SK-N-SH (cell line): ENCODE measurements around the gene RRBP1. TPM values are rescaled to one million over a fixed set of nuclear protein-coding genes. Genes with fewer than 3 reads are reported as not detected.

Experiments used
- CTCF ChIA-PET: fragments of 300-600, 350-600 bp; formaldehyde crosslinking; extraction: SDS; loops from one replicate; lab custom pipeline; 2021; lab: Yijun Ruan, JAX
- POLR2A ChIA-PET: fragments of 350-600 bp; sonication (Branson Sonifier 250); formaldehyde crosslinking; extraction: SDS; loops from one replicate; lab custom pipeline; 2020; ENCODE audit warnings: antibody characterized with exemption, inconsistent platforms; lab: Yijun Ruan, JAX
- DNase-seq: peaks from one replicate; pipeline ENCODE4 v3.0.0; 2012
- H2AFZ ChIP-seq: fragments of 200-600 bp; sonication (generic); 2 replicates; pipeline ENCODE4 v1.8.1; 2016; ENCODE audit warnings: antibody characterized with exemption, mild to moderate bottlenecking, low read depth
- H3F3A ChIP-seq: fragments of 200-600 bp; sonication (generic); replicated peaks from 2 replicates; pipeline ENCODE3; 2016; ENCODE audit warnings: antibody characterized with exemption, mild to moderate bottlenecking; ENCODE audit not compliant: insufficient read depth
- H3K27ac ChIP-seq, 2 experiments: fragments of 200-500 bp in 1 of 2; fragments of 200-600 bp in 1 of 2; sonication (Bioruptor generic) in 1 of 2; sonication (generic), shearing (Covaris generic) in 1 of 2; 2 replicates each; pipeline versions ENCODE4 v1.5.1 to v1.6.1; 2014 to 2016; ENCODE audit warnings: low read depth in 2 of 2, inconsistent platforms in 1 of 2, low read length in 1 of 2, mild to moderate bottlenecking in 1 of 2, mixed read lengths in 1 of 2
- H3K27me3 ChIP-seq: fragments of 200-600 bp; sonication (generic), shearing (Covaris generic); 2 replicates; pipeline ENCODE4 v1.6.1; 2016; ENCODE audit warnings: mixed run types; ENCODE audit not compliant: insufficient read depth
- H3K36me3 ChIP-seq, 2 experiments: fragments of 200-500 bp in 1 of 2; fragments of 200-600 bp in 1 of 2; sonication (Bioruptor generic) in 1 of 2; sonication (generic) in 1 of 2; replicated peaks in 1 of 2; 2 replicates each; pipeline versions ENCODE3 to v1.5.1; 2014 to 2016; ENCODE audit warnings: low read length in 1 of 2, mild to moderate bottlenecking in 1 of 2; ENCODE audit not compliant: insufficient read depth in 2 of 2, control insufficient read depth in 1 of 2
- H3K4me1 ChIP-seq, 2 experiments: fragments of 200-500 bp in 1 of 2; fragments of 200-600 bp in 1 of 2; sonication (Bioruptor generic) in 1 of 2; sonication (generic), shearing (Covaris generic) in 1 of 2; 2 replicates each; pipeline versions ENCODE4 v1.5.1 to v1.6.1; 2014 to 2016; ENCODE audit warnings: low read depth in 1 of 2, low read length in 1 of 2, mixed run types in 1 of 2; ENCODE audit not compliant: insufficient read depth in 2 of 2, control insufficient read depth in 1 of 2
- H3K4me2 ChIP-seq: fragments of 200-600 bp; sonication (generic), shearing (Covaris generic); 2 replicates; pipeline ENCODE4 v1.6.1; 2017; ENCODE audit warnings: mixed run types
- H3K4me3 ChIP-seq, 2 experiments: fragments of 200-500 bp in 1 of 2; fragments of 200-600 bp in 1 of 2; sonication (Bioruptor generic) in 1 of 2; sonication (generic), shearing (Covaris generic) in 1 of 2; 2 replicates each; pipeline versions ENCODE4 v1.5.1 to v1.8.1; 2014 to 2016; ENCODE audit warnings: low read depth in 2 of 2, inconsistent platforms in 1 of 2, low read length in 1 of 2, mild to moderate bottlenecking in 1 of 2, mixed read lengths in 1 of 2, moderate library complexity in 1 of 2
- H3K79me2 ChIP-seq: fragments of 200-600 bp; sonication (generic); 2 replicates; pipeline ENCODE4 v1.8.1; 2017; ENCODE audit warnings: mild to moderate bottlenecking; ENCODE audit not compliant: insufficient read depth
- H3K9ac ChIP-seq: fragments of 200-600 bp; sonication (generic); 2 replicates; pipeline ENCODE4 v1.6.1; 2017; ENCODE audit warnings: mixed run types
- H3K9me2 ChIP-seq: fragments of 200-600 bp; sonication (generic); 2 replicates; pipeline ENCODE4 v1.6.1; 2017; ENCODE audit warnings: mixed run types
- H3K9me3 ChIP-seq: fragments of 200-600 bp; sonication (generic); 2 replicates; pipeline ENCODE4 v1.6.1; 2017; ENCODE audit warnings: mixed run types, mild to moderate bottlenecking, moderate library complexity
- H4K20me1 ChIP-seq: fragments of 200-600 bp; sonication (generic); 2 replicates; pipeline ENCODE4 v1.6.1; 2017; ENCODE audit warnings: mild to moderate bottlenecking, mixed run types; ENCODE audit not compliant: insufficient read depth
- CTCF ChIP-seq: fragments of 200-600 bp; sonication (generic); IDR thresholded peaks from 2 replicates; pipeline ENCODE4 v1.6.1; 2017; ENCODE audit warnings: antibody characterized with exemption, mild to moderate bottlenecking, moderate library complexity
- ELF1 ChIP-seq: IDR thresholded peaks from 2 replicates; pipeline ENCODE4 v1.4.0; 2012
- GABPA ChIP-seq: IDR thresholded peaks from 2 replicates; pipeline ENCODE4 v1.4.0; 2012; ENCODE audit warnings: low read depth, mild to moderate bottlenecking
- JUND ChIP-seq: IDR thresholded peaks from 2 replicates; pipeline ENCODE4 v1.4.0; 2012
- PBX3 ChIP-seq: IDR thresholded peaks from 2 replicates; pipeline ENCODE4; 2012
- REST ChIP-seq: IDR thresholded peaks from 2 replicates; pipeline ENCODE4 v1.6.1; 2012; ENCODE audit warnings: mild to moderate bottlenecking, low read depth, low read length, moderate library complexity
- SIN3A ChIP-seq: IDR thresholded peaks from 2 replicates; pipeline ENCODE4 v1.6.1; 2012; ENCODE audit warnings: low read depth, mild to moderate bottlenecking, low read length, moderate library complexity, borderline replicate concordance
- SMC3 ChIP-seq: IDR thresholded peaks from 2 replicates; pipeline ENCODE4 v1.6.1; 2012; ENCODE audit warnings: low read depth, low read length, improper control_type of control experiment
- TAF1 ChIP-seq: IDR thresholded peaks from 2 replicates; pipeline ENCODE4 v1.6.1; 2012; ENCODE audit warnings: low read depth, mild to moderate bottlenecking, low read length, moderate library complexity, borderline replicate concordance
- WGBS: methylation state at CpG from one replicate; pipeline ENCODE4 v1.1.6; 2017; ENCODE audit warnings: low lambda C conversion rate; 5-methylcytosine and 5-hydroxymethylcytosine counted together
- polyA plus RNA-seq, 3 experiments: library from polyadenylated mRNA; depleted of rRNA; stranded (reverse); fragments of >200 nt; gene quantifications; 2 replicates each; pipeline ENCODE4 v1.2.3, GENCODE V29; 2012

RRBP1 gene
- polyA plus RNA-seq, 1 of the 3 experiments (the other 2 are of a cell fraction) = 50.2 TPM

GRCh38 chr20:17583126-17583525 lies 98.9 kb downstream of the RRBP1 start (continued):
- TF ChIP-seq REST (no peak), CTCF (no peak), GABPA (no peak), SMC3 (no peak)

- Histone ChIP-seq H3K27ac (no peak overlapping the region), H3K4me2 (no peak overlapping the region), H2AFZ (no peak overlapping the region), H3K4me1 (no peaks in the 10 kb centered on the region; a peak in 1 of 4 replicates), H3K79me2 (peaks cover 100% of the 10 kb centered on the region), H3K36me3 (peaks cover 0 to 39% of the 10 kb centered on the region in 2 experiments), H3K9me2 (no peaks in the 10 kb centered on the region), H3K4me3 (no peak overlapping the region), H3K9ac (no peak overlapping the region), H3K9me3 (no peaks in the 10 kb centered on the region), H4K20me1 (peaks cover 97% of the 10 kb centered on the region), H3K27me3 (no peaks in the 10 kb centered on the region), H3F3A (peaks cover 20% of the 10 kb centered on the region)
- no peak for DNase-seq
- ChIA-PET POLR2A (no interaction called here), CTCF (interaction anchor here (1.0 to 1.5 kb wide), 2 partner anchors 10 to 36 kb away, joined by 3 to 5 read pairs; no protein-coding TSS in a partner anchor)
- 95% methylated on average over 2 of the region's 2 CpGs for WGBS
- no peak for TF ChIP-seq ELF1
- TF ChIP-seq SIN3A = no peak
- TF ChIP-seq JUND = no peak
- no peak for TF ChIP-seq TAF1
Measured at GRCh38 chr20:17580895-17581294, 101.1 kb downstream of the RRBP1 start.

- Histone ChIP-seq H3F3A (peaks cover 20% of the 10 kb centered on the region), H3K27me3 (no peaks in the 10 kb centered on the region), H3K27ac (no peak overlapping the region), H3K4me2 (no peak overlapping the region), H3K9me3 (no peaks in the 10 kb centered on the region), H3K4me1 (no peaks in the 10 kb centered on the region; a peak in 1 of 4 replicates), H3K9ac (no peak overlapping the region), H3K36me3 (peaks cover 0 to 39% of the 10 kb centered on the region in 2 experiments), H3K79me2 (peaks cover 100% of the 10 kb centered on the region), H4K20me1 (peaks cover 97% of the 10 kb centered on the region), H3K9me2 (no peaks in the 10 kb centered on the region), H2AFZ (no peak overlapping the region), H3K4me3 (no peak overlapping the region)
- CTCF ChIA-PET = interaction anchor here (1.8 kb wide), 1 partner anchor 39 kb away, joined by 4 read pairs; no protein-coding TSS in a partner anchor
- no peak for DNase-seq
- POLR2A ChIA-PET = no interaction called here
- WGBS = 94% methylated on average over 4 of the region's 4 CpGs
- TF ChIP-seq PBX3 (peak; percentile 49), SIN3A (no peak)
- TF ChIP-seq, all 33 proteins: peak for 1
Measured at GRCh38 chr20:17579369-17580039, 102.5 kb downstream of the RRBP1 start.
